GM21381 (cell line): Measurements from ENCODE around the gene ATP6AP1.

Source experiments
- ATAC-seq: cut with Tn5 transposase; IDR thresholded peaks from one replicate; pipeline ENCODE4 v1.9.1; 2021; ENCODE audit warnings: mild to moderate bottlenecking, moderate library complexity; ENCODE audit not compliant: unreplicated experiment

Gene ATP6AP1

DNA sequence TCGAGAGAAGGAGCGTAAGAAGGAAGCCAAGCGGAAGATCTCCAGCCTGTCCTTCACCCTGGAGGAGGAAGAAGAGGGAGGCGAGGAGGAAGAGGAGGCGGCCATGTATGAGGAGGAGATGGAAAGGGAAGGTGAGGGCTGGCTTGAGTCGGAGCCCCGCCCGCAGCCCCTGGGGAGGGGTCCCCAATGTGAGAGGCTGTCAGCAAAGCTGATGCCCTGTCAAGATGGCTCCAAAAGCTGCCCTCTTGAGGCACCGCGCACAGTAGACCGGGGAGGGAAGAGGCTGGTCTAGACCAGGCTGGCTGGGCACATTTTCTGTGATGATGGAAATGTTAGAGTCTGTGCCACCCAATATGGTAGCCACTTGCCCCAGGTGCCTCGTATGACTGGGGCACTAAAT, 18.0 kb downstream of the ATP6AP1 start:
- ATAC-seq, result no peak

DNA sequence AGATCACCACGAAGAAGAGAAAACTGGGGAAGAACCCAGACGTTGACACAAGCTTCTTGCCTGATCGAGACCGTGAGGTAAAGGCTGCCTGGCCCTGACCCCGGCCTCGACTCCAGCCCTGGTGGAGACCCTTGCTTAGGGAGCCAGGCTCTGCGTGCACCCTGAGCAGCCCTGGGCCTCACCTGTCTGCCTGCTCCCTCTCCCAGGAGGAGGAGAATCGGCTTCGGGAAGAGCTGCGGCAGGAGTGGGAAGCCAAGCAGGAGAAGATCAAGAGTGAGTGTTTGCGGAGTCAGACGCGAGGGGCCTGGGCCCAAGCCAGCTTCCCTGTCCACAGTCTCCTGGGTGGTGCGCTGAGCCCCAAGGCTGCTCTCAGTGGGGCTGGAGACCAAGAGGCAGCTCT, 20.0 kb downstream of the ATP6AP1 start:
- ATAC-seq, result no peak

DNA sequence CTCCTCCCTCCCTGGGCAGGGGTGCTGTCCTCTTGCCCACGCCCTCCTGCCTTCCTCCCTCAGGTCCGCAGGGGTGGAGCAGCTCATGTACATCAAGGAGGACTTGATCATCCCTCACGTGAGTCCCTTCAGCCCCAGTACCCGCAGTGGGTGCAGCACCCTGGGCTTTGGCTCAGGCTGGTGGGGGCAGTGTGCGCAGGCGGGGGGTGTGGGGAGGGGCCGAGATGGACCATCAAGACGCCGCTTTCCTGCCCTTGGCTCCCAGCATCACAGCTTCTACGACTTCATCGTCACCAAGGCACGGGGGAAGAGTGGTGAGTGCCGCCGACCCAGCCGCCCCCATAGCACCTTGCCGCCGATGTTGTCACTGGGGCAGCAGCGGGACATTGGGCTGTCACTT, 21.1 kb downstream of the ATP6AP1 start:
- no peak for ATAC-seq

- ATAC-seq, result no peak
These were observed 21.8 kb downstream of the ATP6AP1 start for GRCh38 chrX:154450312-154450711.

- ATAC-seq, result no peak
These were observed 24.3 kb downstream of the ATP6AP1 start for GRCh38 chrX:154452823-154453222.

- peak; percentile 58 for ATAC-seq
These were observed 29.1 kb downstream of the ATP6AP1 start for GRCh38 chrX:154457491-154458115.

- peak; percentile 61 for ATAC-seq
These were observed 29.9 kb downstream of the ATP6AP1 start, which contains the start of gene PLXNA3 for GRCh38 chrX:154458116-154458953. PLXNA3 (plus strand) TSS chrX:154458281; CDS start chrX:154460184, 1,903 bp downstream.

DNA sequence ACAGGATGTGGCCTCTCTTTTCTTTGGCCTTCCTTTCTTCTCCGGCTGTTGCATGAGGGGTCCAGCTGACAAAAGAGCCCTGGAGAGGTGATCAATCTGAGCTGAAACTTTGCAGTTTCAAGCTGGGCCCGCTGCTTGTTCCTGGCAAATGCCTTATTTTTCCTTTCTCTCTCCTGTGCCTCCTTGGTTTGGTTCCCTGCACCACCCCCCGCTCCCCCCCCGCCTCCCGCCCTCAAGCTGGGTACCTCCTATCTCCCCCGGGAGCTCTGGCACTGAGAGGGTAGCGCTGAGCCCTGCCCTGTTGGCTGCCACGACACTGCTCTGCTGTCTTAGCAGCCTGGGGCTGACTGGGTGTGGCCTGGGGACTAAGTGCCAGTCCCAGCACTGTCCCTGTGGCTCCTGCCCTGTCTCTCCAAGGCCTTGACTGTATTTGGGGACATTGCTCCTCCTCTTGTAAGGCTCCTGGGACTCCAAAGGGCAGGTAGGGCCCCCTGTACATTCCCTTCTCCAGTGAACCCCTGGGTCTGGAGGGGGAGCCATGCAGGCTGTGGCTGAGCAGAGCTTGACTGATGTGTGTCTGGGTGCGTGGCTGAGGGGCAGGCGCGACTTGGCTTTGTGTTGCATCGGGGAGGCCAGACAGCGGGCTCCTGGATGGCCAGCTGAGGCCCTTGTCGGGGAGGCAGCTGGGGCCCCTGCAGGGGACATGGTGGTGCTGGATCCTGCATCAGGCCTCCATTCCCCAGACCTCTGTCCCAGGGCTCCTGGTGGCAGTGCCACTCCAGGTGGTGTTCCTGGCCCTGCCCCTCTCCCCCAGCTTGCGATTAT, 30.7 kb downstream of the ATP6AP1 start:
- ATAC-seq, result no peak

DNA sequence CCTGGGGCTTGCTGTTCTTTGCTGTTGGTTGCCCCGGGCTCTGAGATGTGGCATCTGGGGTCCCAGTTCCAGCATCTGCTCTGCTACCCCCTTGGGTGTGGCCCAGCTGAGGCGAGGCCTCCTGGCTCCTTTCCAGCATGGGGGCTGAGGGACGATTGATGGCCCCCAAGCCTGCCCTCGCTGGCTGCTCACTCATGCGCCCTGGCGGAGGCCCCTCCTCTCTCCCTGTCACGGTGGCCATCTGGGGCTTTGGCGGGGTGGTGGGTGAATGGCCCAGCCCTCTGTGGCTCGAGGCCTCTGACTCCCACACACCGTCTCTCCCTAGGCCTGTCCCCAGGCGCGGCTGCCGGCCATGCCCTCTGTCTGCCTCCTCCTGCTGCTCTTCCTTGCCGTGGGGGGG, 31.4 kb downstream of the ATP6AP1 start:
- no peak for ATAC-seq

DNA sequence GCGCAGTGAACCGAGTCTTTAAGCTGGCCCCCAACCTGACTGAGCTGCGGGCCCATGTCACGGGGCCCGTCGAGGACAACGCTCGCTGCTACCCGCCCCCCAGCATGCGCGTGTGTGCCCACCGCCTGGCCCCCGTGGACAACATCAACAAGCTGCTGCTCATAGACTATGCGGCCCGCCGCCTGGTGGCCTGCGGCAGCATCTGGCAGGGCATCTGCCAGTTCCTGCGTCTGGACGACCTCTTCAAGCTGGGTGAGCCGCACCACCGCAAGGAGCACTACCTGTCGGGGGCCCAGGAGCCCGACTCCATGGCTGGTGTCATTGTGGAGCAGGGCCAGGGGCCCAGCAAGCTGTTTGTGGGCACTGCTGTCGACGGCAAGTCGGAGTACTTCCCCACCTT, 31.8 kb downstream of the ATP6AP1 start:
- ATAC-seq, result no peak

GRCh38 chrX:154462396-154462795, 33.9 kb downstream of the ATP6AP1 start:
- ATAC-seq, result no peak

- ATAC-seq, result no peak
These were observed 35.2 kb downstream of the ATP6AP1 start for GRCh38 chrX:154463611-154464220.

DNA sequence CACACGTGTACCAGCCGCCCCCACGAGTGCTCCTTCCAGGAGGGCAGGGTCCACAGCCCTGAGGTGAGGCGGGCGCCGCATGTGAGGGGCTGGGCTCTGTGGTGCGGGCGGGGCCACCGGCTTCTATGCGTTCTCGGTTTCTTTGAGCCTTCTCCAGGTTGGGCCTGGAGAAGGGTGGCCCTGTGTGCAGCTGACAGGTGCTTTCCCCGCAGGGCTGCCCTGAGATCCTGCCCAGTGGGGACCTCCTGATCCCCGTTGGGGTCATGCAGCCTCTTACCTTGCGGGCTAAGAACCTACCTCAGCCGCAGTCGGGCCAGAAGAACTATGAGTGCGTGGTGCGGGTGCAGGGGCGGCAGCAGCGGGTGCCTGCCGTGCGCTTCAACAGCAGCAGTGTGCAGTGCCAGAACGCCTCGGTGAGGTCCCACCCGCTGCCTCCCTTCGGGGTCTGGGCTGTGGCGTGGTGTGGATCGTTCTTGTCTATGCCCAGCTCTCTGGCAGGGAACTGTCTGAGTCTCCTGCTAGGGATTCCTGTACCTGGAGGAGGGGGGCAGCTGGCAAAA, 36.4 kb downstream of the ATP6AP1 start:
- no peak for ATAC-seq

DNA sequence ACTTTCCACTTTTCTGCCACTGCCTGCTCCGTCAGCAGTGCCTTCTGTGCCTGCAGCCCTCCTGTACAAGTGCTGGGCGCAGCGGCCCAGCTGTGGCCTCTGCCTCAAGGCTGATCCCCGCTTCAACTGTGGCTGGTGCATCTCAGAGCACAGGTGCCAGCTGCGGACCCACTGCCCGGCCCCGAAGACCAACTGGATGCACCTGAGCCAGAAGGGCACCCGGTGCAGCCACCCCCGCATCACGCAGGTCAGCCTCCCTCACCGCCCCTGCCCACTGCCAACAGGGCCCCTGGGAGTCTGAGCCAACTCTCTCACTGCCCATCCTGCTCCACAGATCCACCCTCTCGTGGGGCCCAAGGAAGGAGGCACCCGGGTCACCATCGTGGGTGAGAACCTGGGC, 37.1 kb downstream of the ATP6AP1 start:
- no peak for ATAC-seq

DNA sequence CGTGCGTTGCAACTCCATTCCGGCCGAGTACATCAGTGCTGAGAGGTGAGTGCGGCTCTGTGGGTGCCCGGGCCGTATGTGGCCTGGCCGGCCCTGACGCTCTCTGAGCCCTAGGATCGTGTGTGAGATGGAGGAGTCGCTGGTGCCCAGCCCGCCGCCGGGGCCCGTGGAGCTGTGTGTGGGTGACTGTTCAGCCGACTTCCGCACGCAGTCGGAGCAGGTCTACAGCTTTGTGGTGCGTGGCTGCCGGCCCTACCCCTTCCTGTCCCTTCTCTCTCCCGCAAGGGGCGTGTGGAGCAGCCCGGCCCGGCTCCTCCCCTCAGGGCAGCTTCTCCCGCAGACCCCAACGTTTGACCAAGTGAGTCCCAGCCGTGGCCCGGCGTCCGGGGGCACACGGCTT, 37.6 kb downstream of the ATP6AP1 start:
- ATAC-seq, result no peak

GRCh38 chrX:154466907-154467306, 38.4 kb downstream of the ATP6AP1 start:
- ATAC-seq, result no peak

- ATAC-seq, result no peak
These were observed 39.1 kb downstream of the ATP6AP1 start for GRCh38 chrX:154467556-154467955.

GRCh38 chrX:154468217-154468616, 39.7 kb downstream of the ATP6AP1 start:
- no peak for ATAC-seq

DNA sequence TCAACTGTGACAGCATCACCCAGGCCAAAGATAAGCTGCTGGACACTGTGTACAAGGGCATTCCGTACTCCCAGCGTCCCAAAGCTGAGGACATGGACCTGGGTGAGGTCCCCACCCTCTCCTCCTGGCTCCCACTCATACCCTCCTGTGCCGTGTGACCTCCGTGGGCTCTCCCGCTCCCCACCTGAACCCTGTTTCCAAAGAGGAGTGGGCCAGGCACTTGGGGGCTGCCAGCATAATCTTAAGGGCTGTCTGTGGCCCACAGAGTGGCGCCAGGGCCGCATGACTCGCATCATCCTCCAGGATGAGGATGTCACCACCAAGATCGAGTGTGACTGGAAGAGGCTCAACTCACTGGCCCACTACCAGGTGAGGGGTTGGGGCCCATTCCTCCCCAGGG, 40.6 kb downstream of the ATP6AP1 start:
- ATAC-seq, result no peak

- ATAC-seq, result no peak
These were observed 41.4 kb downstream of the ATP6AP1 start for GRCh38 chrX:154469880-154470279.

DNA sequence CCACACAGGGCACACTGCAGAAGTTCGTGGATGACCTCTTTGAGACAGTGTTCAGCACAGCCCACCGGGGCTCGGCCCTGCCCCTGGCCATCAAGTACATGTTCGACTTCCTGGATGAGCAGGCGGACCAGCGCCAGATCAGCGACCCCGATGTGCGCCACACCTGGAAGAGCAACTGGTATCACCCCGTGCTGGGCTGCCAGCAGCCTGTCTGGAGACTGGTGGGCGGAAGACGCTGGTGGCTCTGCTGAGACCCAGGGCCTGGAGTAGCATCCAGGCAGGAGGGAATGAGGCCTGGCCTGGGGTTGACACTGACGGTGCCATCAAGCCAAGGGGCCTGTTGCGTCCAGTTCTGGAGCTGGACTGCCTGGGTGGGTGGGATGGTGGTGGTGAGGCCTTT, 42.0 kb downstream of the ATP6AP1 start:
- ATAC-seq, result no peak
